HUDEP-2 (cell line): Measurements from ENCODE around the gene PPP6R3.

Experiments
- DNase-seq, 76 experiments: peaks; one replicate each; lab custom pipeline; 2025; ENCODE audit not compliant: unreplicated experiment in 76 of 76; lab: John Stamatoyannopoulos, UW

PPP6R3 gene

GRCh38 chr11:68549789-68550484, 89.4 kb downstream of the PPP6R3 start:
- no peak for DNase-seq

- peak in 1 of 76 experiments; percentile 11 for DNase-seq
Measured at GRCh38 chr11:68550485-68550817, 89.9 kb downstream of the PPP6R3 start.

- no peak for DNase-seq
Measured at GRCh38 chr11:68551223-68551622, 90.7 kb downstream of the PPP6R3 start.

- no peak for DNase-seq
Measured at GRCh38 chr11:68551777-68552176, 91.2 kb downstream of the PPP6R3 start.

GRCh38 chr11:68552542-68552941, 92.0 kb downstream of the PPP6R3 start:
- DNase-seq, result no peak

- no peak for DNase-seq
Measured at GRCh38 chr11:68560216-68560615, 99.7 kb downstream of the PPP6R3 start.

- DNase-seq, result no peak
Measured at GRCh38 chr11:68563454-68563853, 102.9 kb downstream of the PPP6R3 start.

GRCh38 chr11:68564261-68564660, 103.7 kb downstream of the PPP6R3 start:
- DNase-seq, result no peak

- no peak for DNase-seq
Measured at GRCh38 chr11:68565768-68566167, 105.2 kb downstream of the PPP6R3 start.

GRCh38 chr11:68567553-68567952, 107.0 kb downstream of the PPP6R3 start:
- DNase-seq, result no peak

GRCh38 chr11:68569357-68569756, 108.8 kb downstream of the PPP6R3 start:
- no peak for DNase-seq

GRCh38 chr11:68570691-68571090, 110.1 kb downstream of the PPP6R3 start:
- DNase-seq, result no peak

GRCh38 chr11:68574308-68574707, 113.8 kb downstream of the PPP6R3 start:
- DNase-seq, result no peak

- no peak for DNase-seq
Measured at GRCh38 chr11:68575025-68575665, 114.6 kb downstream of the PPP6R3 start.

GRCh38 chr11:68579455-68579854, 118.9 kb downstream of the PPP6R3 start:
- no peak for DNase-seq

- DNase-seq, result peak in 2 of 76 experiments; percentile 3 to 17
Measured at GRCh38 chr11:68581439-68581838, 120.9 kb downstream of the PPP6R3 start.

- DNase-seq, result no peak
Measured at GRCh38 chr11:68581901-68582300, 121.3 kb downstream of the PPP6R3 start.

GRCh38 chr11:68582416-68583040, 122.0 kb downstream of the PPP6R3 start:
- DNase-seq, result no peak

- no peak for DNase-seq
Measured at GRCh38 chr11:68583041-68583446, 122.5 kb downstream of the PPP6R3 start.

- DNase-seq, result peak in 39 of 76 experiments; percentile 2 to 55 (median 21)
Measured at GRCh38 chr11:68584097-68584496, 123.5 kb downstream of the PPP6R3 start.

GRCh38 chr11:68584991-68585524, 124.5 kb downstream of the PPP6R3 start:
- peak in 3 of 76 experiments; percentile 0 to 25 (median 15) for DNase-seq
